HEK293 (cell line): ENCODE measurements around the gene L3MBTL4.

Experiments
- CTCF ChIA-PET: fragments of 350-600 bp; formaldehyde crosslinking; extraction: SDS; loops from one replicate; lab custom pipeline; 2021; ENCODE audit warnings: antibody characterized with exemption; lab: Yijun Ruan, JAX
- POLR2A ChIA-PET: fragments of 300-600 bp; formaldehyde crosslinking; extraction: SDS; loops from one replicate; lab custom pipeline; 2020; ENCODE audit warnings: antibody characterized with exemption, inconsistent platforms; lab: Yijun Ruan, JAX
- H3K27ac ChIP-seq: fragments of 200-500 bp; sonication (Bioruptor generic); 2 replicates; pipeline ENCODE4 v1.5.1; 2014; ENCODE audit warnings: low read depth, low read length, control low read depth, inconsistent platforms; ENCODE audit errors: extremely low read depth
- H3K36me3 ChIP-seq, 2 experiments: fragments of 200-500 bp in 1 of 2; sonication (Bioruptor generic) in 1 of 2; 1 replicate in 1 of 2; 2 replicates in 1 of 2; pipeline ENCODE4 v1.5.1; 2014 to 2017; ENCODE audit warnings: inconsistent platforms in 2 of 2, low read length in 2 of 2; ENCODE audit not compliant: control insufficient read depth in 2 of 2, insufficient read depth in 1 of 2
- H3K4me1 ChIP-seq: fragments of 200-500 bp; sonication (Bioruptor generic); 2 replicates; pipeline ENCODE4 v1.5.1; 2014; ENCODE audit warnings: mild to moderate bottlenecking, low read length, inconsistent platforms; ENCODE audit not compliant: control insufficient read depth, insufficient read depth
- H3K4me3 ChIP-seq: 2 replicates; pipeline ENCODE4 v1.5.1; 2011; ENCODE audit warnings: low read depth, mild to moderate bottlenecking, control low read depth, low read length, moderate library complexity
- H3K9me3 ChIP-seq: fragments of 200-500 bp; sonication (Bioruptor generic); 2 replicates; pipeline ENCODE4 v1.5.1; 2014; ENCODE audit warnings: low read depth, low read length, inconsistent platforms; ENCODE audit not compliant: control insufficient read depth, insufficient read depth
- GLIS1 ChIP-seq: fragments of 450-650 bp; formaldehyde crosslinking; IDR thresholded peaks from 2 replicates; pipeline ENCODE4 v1.5.1; 2016; ENCODE audit warnings: missing biosample characterization, missing genetic modification characterization
- PATZ1 ChIP-seq: fragments of 450-650 bp; formaldehyde crosslinking; IDR thresholded peaks from 2 replicates; pipeline ENCODE4 v1.5.1; 2016; ENCODE audit warnings: missing biosample characterization, missing genetic modification characterization
- RBAK ChIP-seq: fragments of 450-650 bp; formaldehyde crosslinking; IDR thresholded peaks from 2 replicates; pipeline ENCODE4 v1.5.1; 2016; ENCODE audit warnings: missing biosample characterization, missing genetic modification characterization
- SCRT1 ChIP-seq: fragments of 450-650 bp; formaldehyde crosslinking; IDR thresholded peaks from 2 replicates; pipeline ENCODE4 v1.5.1; 2016; ENCODE audit warnings: missing biosample characterization, missing genetic modification characterization, borderline replicate concordance
- SCRT2 ChIP-seq: fragments of 450-650 bp; formaldehyde crosslinking; IDR thresholded peaks from 2 replicates; pipeline ENCODE4 v1.5.1; 2016; ENCODE audit warnings: missing biosample characterization, missing genetic modification characterization
- ZBTB49 ChIP-seq: fragments of 450-650 bp; formaldehyde crosslinking; IDR thresholded peaks from 2 replicates; pipeline ENCODE4 v1.5.1; 2016; ENCODE audit warnings: missing biosample characterization, missing genetic modification characterization, low read depth
- ZBTB7A ChIP-seq: fragments of 450-650 bp; formaldehyde crosslinking; IDR thresholded peaks from 2 replicates; pipeline ENCODE4 v1.5.1; 2016; ENCODE audit warnings: low read depth, missing biosample characterization, missing genetic modification characterization
- ZBTB8A ChIP-seq: fragments of 450-650 bp; formaldehyde crosslinking; IDR thresholded peaks from 2 replicates; pipeline ENCODE4 v1.5.1; 2016; ENCODE audit warnings: missing biosample characterization, missing genetic modification characterization
- ZNF138 ChIP-seq: fragments of 450-650 bp; formaldehyde crosslinking; IDR thresholded peaks from 2 replicates; pipeline ENCODE4 v1.5.1; 2016; ENCODE audit warnings: missing biosample characterization, missing genetic modification characterization, borderline replicate concordance
- ZNF140 ChIP-seq: fragments of 450-650 bp; formaldehyde crosslinking; IDR thresholded peaks from 2 replicates; pipeline ENCODE4 v1.5.1; 2016; ENCODE audit warnings: missing biosample characterization, missing genetic modification characterization
- ZNF157 ChIP-seq: fragments of 450-650 bp; formaldehyde crosslinking; IDR thresholded peaks from 2 replicates; pipeline ENCODE4 v1.5.1; 2016; ENCODE audit warnings: missing biosample characterization, missing genetic modification characterization
- ZNF184 ChIP-seq: fragments of 450-650 bp; IDR thresholded peaks from 2 replicates; pipeline ENCODE4 v1.5.1; 2018; ENCODE audit warnings: missing biosample characterization, mild to moderate bottlenecking, missing genetic modification characterization
- ZNF202 ChIP-seq: fragments of 450-650 bp; formaldehyde crosslinking; IDR thresholded peaks from 2 replicates; pipeline ENCODE4 v1.5.1; 2016; ENCODE audit warnings: missing biosample characterization, missing genetic modification characterization, borderline replicate concordance
- ZNF23 ChIP-seq: fragments of 450-650 bp; formaldehyde crosslinking; IDR thresholded peaks from 2 replicates; pipeline ENCODE4 v1.5.1; 2016; ENCODE audit warnings: missing biosample characterization, missing genetic modification characterization, borderline replicate concordance
- ZNF280C ChIP-seq: fragments of 450-650 bp; formaldehyde crosslinking; IDR thresholded peaks from 2 replicates; pipeline ENCODE4 v1.5.1; 2016; ENCODE audit warnings: missing biosample characterization, missing genetic modification characterization
- ZNF341 ChIP-seq: fragments of 450-650 bp; formaldehyde crosslinking; IDR thresholded peaks from 2 replicates; pipeline ENCODE4; 2016; ENCODE audit warnings: low read depth, missing biosample characterization, missing genetic modification characterization
- ZNF37A ChIP-seq: fragments of 450-650 bp; IDR thresholded peaks from 2 replicates; pipeline ENCODE4 v1.5.1; 2018; ENCODE audit warnings: missing biosample characterization, missing genetic modification characterization
- ZNF391 ChIP-seq: fragments of 450-650 bp; formaldehyde crosslinking; IDR thresholded peaks from 2 replicates; pipeline ENCODE4 v1.5.1; 2016; ENCODE audit warnings: low read depth, missing biosample characterization, missing genetic modification characterization, borderline replicate concordance
- ZNF560 ChIP-seq: fragments of 450-650 bp; formaldehyde crosslinking; IDR thresholded peaks from 2 replicates; pipeline ENCODE4 v1.5.1; 2017; ENCODE audit warnings: missing biosample characterization, missing genetic modification characterization, borderline replicate concordance
- ZNF610 ChIP-seq: fragments of 450-650 bp; formaldehyde crosslinking; IDR thresholded peaks from 2 replicates; pipeline ENCODE4 v1.5.1; 2016; ENCODE audit warnings: missing biosample characterization, missing genetic modification characterization, borderline replicate concordance
- ZNF624 ChIP-seq: fragments of 450-650 bp; formaldehyde crosslinking; IDR thresholded peaks from 2 replicates; pipeline ENCODE4 v1.5.1; 2017; ENCODE audit warnings: missing biosample characterization, missing genetic modification characterization
- ZNF626 ChIP-seq: fragments of 450-650 bp; sonication (Bioruptor Pico); formaldehyde crosslinking; IDR thresholded peaks from 2 replicates; pipeline ENCODE4 v1.5.1; 2018; ENCODE audit warnings: missing biosample characterization, missing genetic modification characterization, inconsistent platforms
- ZNF692 ChIP-seq: fragments of 450-650 bp; formaldehyde crosslinking; IDR thresholded peaks from 2 replicates; pipeline ENCODE4 v1.5.1; 2016; ENCODE audit warnings: missing biosample characterization, missing genetic modification characterization
- ZNF76 ChIP-seq: fragments of 450-650 bp; formaldehyde crosslinking; IDR thresholded peaks from 2 replicates; pipeline ENCODE4; 2016; ENCODE audit warnings: low read depth, missing biosample characterization, missing genetic modification characterization, borderline replicate concordance
- ZNF843 ChIP-seq: fragments of 450-650 bp; formaldehyde crosslinking; IDR thresholded peaks from 2 replicates; pipeline ENCODE4 v1.5.1; 2016; ENCODE audit warnings: missing biosample characterization, missing genetic modification characterization
- ZSCAN30 ChIP-seq: fragments of 450-650 bp; IDR thresholded peaks from 2 replicates; pipeline ENCODE4 v1.5.1; 2018; ENCODE audit warnings: missing biosample characterization, mild to moderate bottlenecking, missing genetic modification characterization, moderate library complexity

L3MBTL4 gene

GRCh38 chr18:6242004-6242403, 172.7 kb downstream of the L3MBTL4 start:
- TF ChIP-seq ZNF76 (no peak), ZSCAN30 (tag by site-specific recombination) (no peak), ZNF138 (tag by site-specific recombination) (no peak), ZBTB7A (no peak), ZNF626 (tag by site-specific recombination) (no peak), ZNF184 (no peak), ZNF23 (tag by site-specific recombination) (no peak), RBAK (tag by site-specific recombination) (no peak), ZNF157 (tag by site-specific recombination) (no peak), ZNF140 (tag by site-specific recombination) (no peak), ZNF280C (tag by site-specific recombination) (no peak), ZNF560 (tag by site-specific recombination) (no peak), ZBTB49 (tag by site-specific recombination) (no peak), ZNF202 (tag by site-specific recombination) (no peak), ZNF843 (tag by site-specific recombination) (no peak), ZNF37A (tag by site-specific recombination) (no peak), GLIS1 (tag by site-specific recombination) (no peak)
- Histone ChIP-seq H3K9me3 (no peaks in the 10 kb centered on the region), H3K4me3 (no peak overlapping the region), H3K36me3 (no peaks in the 10 kb centered on the region; a peak in 1 of 3 replicates), H3K4me1 (no peaks in the 10 kb centered on the region), H3K27ac (no peak overlapping the region)
- ChIA-PET CTCF (no interaction called here), POLR2A (no interaction called here)

- TF ChIP-seq SCRT1 (tag by site-specific recombination) (0 out of 2 replicates have a peak, but pooled peaks have one; percentile 30), ZBTB8A (no peak)
- ChIA-PET POLR2A (no interaction called here), CTCF (interaction anchor here (0.5 kb wide), 1 partner anchor 243 kb away, joined by 3 read pairs; no protein-coding TSS in a partner anchor)
- H3K4me1 ChIP-seq = no peaks in the 10 kb centered on the region
- H3K36me3 ChIP-seq = no peaks in the 10 kb centered on the region; a peak in 1 of 3 replicates
- no peaks in the 10 kb centered on the region for H3K9me3 ChIP-seq
- H3K4me3 ChIP-seq = no peak overlapping the region
- no peak overlapping the region for H3K27ac ChIP-seq
Measured at GRCh38 chr18:6239716-6240115, 175.0 kb downstream of the L3MBTL4 start.

- CTCF ChIA-PET = interaction anchor here (2.4 kb wide), 1 partner anchor 17 kb away, joined by 9 read pairs; no protein-coding TSS in a partner anchor
- POLR2A ChIA-PET = no interaction called here
- H3K4me3 ChIP-seq = no peak overlapping the region
- peaks cover 3% of the 10 kb centered on the region; the same call in 1 of the 2 replicates for H3K9me3 ChIP-seq
- H3K36me3 ChIP-seq = no peaks in the 10 kb centered on the region; a peak in 1 of 3 replicates
- H3K4me1 ChIP-seq = no peaks in the 10 kb centered on the region
- no peak overlapping the region for H3K27ac ChIP-seq
- no peak for TF ChIP-seq ZNF391
- TF ChIP-seq SCRT2 (tag by site-specific recombination) = no peak
- TF ChIP-seq ZNF624 (tag by site-specific recombination) = no peak
- TF ChIP-seq ZNF610 (tag by site-specific recombination) = no peak
- TF ChIP-seq ZNF341 (tag by site-specific recombination) = no peak
- no peak for TF ChIP-seq PATZ1 (tag by site-specific recombination)
- no peak for TF ChIP-seq ZNF692 (tag by site-specific recombination)
- no peak for TF ChIP-seq ZNF560 (tag by site-specific recombination)
Measured at GRCh38 chr18:6236258-6236657, 178.5 kb downstream of the L3MBTL4 start.
